ENCODE measurements around the gene BAIAP2L1.

GRCh38 chr7:98338441-98338840 is 62.4 kb downstream of the BAIAP2L1 start:
- no peak for TF ChIP-seq POLR2A (IDR thresholded peaks at IDR 0.05)
- no peak for TF ChIP-seq CTCF (IDR thresholded peaks at IDR 0.05)
